Adipose tissue (tissue), 3 donors: ENCODE results near the gene RBBP7. TPM values are rescaled to one million over a fixed set of nuclear protein-coding genes. Genes with fewer than 3 reads are reported as not detected.

Experiments
- H3K27ac ChIP-seq: one replicate; pipeline ENCODE4 v1.5.1; 2013; ENCODE audit warnings: low read depth, low read length
- WGBS, 3 donors: extraction: QIAGEN DNeasy Blood & Tissue Kit; methylation state at CpG; one replicate each; pipeline ENCODE4 v1.1.7; 2013; 5-methylcytosine and 5-hydroxymethylcytosine counted together
- polyA plus RNA-seq, 3 donors: library from polyadenylated mRNA; stranded (reverse); fragments of 200-250 nt; gene quantifications; one replicate each; pipeline ENCODE4 v1.2.3, GENCODE V29; 2013
- donor health status: healthy with polysubstance abuse.
- donor health status: Bipolar disorder and iron deficiency.
- donor health status: healthy.

Gene RBBP7
- polyA plus RNA-seq, 3 donors: 46.0 to 63.5 (median 55.4) TPM

DNA sequence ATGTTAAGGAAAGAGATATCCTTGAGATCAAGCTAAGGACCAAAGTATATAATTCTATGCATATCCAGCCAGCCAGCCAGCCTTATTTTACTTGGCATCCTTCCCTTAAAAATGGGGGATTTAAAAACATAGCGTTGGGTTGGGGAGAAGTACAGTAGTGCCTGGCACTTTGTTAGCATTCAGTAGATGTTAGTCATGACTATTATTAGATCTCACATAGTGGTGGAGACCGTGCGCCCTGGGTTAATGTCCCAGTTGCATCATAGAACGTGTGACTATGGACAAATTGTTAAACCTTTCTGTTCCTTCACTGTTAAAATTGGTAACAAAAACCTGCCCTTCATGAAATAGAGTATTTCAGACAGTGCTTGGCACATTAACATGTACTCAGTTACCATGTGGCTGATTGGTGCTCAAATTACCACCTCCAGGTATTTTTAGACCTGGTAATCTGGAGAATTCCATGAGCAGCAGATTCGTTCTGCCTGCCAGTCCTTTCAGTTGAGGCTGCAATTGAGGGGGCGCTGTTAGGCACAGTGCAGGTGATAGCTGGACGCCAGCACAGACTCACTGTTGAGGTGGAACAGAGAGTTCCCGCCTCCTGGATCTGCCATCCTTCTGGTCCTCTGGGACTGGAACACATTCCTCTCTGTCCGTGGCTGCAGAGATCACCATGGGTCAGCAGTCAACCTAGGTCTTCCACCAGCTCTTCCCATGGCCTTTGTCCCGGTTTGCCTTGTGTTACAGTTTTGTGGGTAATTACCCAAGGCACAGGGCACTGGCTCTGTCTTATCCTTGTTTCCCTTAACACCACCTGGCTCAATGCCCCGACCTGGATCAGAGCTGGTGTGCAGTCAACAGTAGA is 31.7 kb downstream of the RBBP7 start:
- no peak overlapping the region for H3K27ac ChIP-seq

DNA sequence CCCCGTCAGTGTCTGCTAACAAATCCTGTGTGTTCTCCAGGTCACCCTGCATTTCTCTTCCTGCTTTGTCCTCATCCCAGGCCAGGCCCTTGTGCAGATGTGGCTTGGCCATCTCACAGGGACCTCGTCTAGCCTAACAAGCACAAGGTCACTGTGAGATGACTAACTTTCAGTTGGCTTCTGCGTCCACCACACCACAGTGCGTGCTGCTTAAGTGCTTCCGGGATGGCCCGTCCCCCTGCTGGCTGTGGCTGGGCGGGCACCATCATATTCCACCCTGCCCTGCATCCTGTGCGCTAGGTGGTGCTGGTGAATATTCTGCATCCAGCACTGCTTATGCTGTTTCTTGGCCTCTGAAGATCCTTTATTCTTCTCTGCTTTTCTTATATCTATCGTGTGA is 33.8 kb downstream of the RBBP7 start:
- 49 to 77% (median 72%) methylated on average over 8 to 9 of the region's 9 CpGs for WGBS, 3 donors
- no peak overlapping the region for H3K27ac ChIP-seq

More for the DNA sequence above, 31.7 kb downstream of the RBBP7 start:
- WGBS, 3 donors: 74 to 82% (median 75%) methylated on average over 11 of the region's 11 CpGs

DNA sequence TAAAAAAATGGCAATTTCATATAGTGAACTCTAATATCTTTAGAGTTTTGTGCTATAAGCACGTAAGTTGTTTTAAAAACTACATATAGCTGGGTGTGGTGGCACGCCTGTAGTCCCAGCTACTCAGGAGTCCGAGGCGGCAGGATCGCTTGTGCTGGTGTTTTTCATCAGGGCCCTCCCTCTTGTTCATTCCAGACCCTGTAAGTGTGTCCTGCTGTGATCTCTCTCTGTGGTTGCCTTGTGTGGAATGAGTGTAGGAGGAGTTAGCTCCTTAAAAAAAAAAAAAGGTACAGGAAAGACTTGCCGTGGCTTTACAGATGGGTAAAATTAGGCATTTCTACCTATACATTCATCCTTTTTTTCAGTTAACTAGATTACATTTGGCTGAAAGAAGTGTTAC is 35.4 kb downstream of the RBBP7 start:
- no peak overlapping the region for H3K27ac ChIP-seq
- WGBS, 3 donors: 90 to 96% (median 95%) methylated on average over 6 of the region's 6 CpGs

DNA sequence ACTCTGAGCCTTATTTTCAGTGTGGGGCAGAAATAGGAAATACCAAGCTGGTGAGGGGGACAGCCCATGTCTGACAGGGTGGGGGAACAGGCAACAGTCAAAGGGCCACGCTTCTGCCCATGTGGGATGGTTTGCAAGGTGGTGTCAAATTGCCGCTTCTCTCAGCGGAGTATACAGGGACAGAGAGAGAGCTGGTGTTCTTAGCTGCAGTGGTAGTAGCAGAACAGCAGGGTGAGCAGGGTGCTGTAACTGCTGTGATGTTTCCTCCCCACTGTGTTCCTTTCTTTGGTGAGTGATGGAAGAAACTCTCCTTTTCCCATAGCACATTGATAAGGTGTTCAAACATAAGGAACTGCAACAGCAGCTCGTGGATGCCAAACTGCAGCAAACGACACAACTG is 37.9 kb downstream of the RBBP7 start:
- no peak overlapping the region for H3K27ac ChIP-seq
- WGBS, 3 donors: 39 to 88% (median 87%) methylated on average over 5 of the region's 5 CpGs

DNA sequence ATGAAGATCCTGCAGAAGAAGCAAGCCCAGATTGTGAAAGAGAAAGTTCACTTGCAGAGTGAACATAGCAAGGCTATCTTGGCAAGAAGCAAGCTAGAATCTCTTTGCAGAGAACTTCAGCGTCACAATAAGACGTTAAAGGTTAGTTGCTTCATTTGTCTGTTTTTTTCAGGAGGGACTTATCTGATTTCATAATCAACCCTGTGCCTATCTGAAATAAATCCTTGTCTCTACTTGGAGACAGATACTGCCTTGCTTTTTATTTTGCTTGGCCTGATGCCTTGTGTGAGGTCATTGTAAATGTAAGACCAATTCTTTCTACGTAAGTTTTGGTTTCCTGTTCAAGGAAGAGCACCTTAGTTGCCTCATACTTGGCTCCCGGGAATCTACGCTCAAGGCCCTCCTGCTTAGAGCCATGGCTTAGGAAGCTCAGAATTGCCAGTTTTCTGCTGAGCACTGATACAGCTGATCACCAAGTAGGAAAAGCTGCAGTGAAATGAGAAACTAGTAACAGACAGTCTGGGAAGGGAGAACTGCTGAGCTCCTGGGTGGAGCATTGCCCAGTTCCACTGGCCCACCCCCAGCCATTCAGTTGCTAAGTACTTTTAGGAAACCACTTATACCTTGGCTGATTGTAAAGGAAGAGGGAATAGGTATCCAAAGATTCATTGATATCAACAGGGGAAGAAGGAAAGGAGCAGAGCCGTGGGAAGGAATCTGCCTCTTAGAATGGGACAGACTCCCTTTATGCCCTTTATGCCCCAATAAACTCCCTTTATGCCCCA is 41.8 kb downstream of the RBBP7 start:
- no peak overlapping the region for H3K27ac ChIP-seq
- 26 to 61% (median 59%) methylated on average over 6 of the region's 6 CpGs for WGBS, 3 donors

DNA sequence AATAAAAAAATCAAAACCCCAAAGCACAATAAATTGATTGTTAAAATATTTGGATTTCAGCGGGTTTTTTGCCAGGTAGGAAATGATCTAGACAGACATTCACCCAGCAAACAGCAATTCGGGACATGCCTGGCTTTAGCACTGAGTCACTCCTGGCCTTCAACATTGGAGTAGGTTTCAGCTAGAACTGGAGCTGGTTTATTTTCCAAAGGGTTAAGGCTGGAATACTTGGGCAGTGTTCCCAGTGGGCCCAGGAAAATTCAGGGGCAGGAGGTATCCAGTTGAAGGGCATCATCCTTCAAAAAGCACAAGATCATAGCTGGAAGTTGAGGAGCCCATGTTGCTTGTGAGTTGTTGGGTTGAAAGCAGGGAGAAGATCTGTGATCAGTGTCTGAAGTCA is 42.9 kb downstream of the RBBP7 start:
- no peak overlapping the region for H3K27ac ChIP-seq
- WGBS, 3 donors: 81 to 94% (median 89%) methylated on average over 2 of the region's 2 CpGs

DNA sequence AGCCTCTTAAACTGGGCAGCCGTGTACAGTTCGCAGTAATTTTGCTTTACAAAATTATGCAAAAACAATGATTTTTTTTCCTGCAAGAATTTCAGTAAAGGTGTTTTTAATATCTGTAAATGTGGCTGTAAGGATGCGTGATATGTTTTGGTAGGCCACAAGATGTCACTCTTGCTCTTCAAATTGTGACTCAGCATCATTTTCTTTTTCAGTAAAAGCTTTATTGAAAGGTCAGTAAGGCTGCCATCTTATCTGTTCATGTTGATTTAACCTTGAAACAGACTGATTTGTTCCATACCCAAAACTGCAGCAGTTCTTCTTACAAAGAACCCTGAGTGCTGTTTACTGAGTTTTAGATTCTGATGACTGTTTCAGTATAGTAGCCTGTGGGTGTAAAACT is 44.0 kb downstream of the RBBP7 start:
- no peak overlapping the region for H3K27ac ChIP-seq
- 45 to 76% (median 68%) methylated on average over 3 of the region's 3 CpGs for WGBS, 3 donors

DNA sequence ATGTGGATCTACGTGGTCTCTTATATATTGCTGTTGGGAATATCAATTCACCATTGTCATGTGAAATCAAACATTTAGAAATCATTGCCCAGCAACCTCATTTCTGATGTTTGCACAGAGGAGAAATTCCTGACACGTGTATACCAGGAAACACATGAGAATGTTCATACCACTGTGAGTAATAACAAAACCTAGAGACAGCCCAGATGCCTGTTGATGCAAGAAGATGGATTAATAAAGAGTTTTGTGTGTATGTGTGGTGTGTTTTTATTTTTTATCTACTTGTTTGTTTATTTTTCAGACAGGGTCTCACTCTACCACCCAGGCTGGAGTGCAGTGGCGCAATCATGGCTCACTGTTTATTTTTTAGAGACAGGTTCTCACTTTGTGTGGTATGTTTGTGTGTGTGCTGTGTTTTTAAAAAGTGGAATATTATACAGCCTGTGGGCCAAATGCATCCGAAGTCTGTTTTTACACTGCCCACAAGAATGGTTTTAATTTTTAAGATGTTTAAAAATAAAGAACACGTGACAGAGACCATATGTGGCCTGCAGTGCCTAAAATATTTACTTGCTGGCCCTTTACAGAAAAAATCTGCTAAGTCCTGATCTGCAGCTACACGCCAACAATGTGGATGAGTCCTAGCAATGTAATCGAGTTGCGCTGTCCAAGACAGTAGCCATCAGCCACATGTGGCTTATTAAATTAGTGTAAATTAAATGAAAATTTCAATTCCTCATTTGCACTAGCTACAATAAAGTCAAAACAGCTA is 44.7 kb downstream of the RBBP7 start:
- WGBS, 3 donors: 83 to 85% (median 84%) methylated on average over 8 of the region's 8 CpGs
- H3K27ac ChIP-seq: no peak overlapping the region

DNA sequence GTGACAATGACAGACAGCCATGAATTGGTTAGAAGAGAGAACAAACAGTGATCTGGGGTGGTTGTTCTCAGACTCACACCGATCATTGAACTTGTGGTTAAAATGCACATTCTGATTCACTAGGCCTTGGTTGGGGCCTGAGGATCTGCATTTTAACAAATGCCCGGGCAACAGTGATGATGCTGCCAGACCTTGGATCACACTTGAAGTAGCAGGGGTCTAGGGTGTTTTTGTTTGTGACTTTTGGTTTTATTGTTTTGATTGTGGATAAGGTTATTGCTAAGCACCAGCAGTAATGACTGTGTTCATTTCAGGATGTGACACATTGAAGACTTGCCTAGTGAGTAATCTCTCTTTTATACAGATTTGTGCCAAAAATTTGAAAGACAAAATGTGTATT is 47.4 kb downstream of the RBBP7 start:
- H3K27ac ChIP-seq: no peak overlapping the region
- 87 to 93% (median 91%) methylated on average over 2 of the region's 2 CpGs for whole genome bisulfite sequencing, 3 donors

DNA sequence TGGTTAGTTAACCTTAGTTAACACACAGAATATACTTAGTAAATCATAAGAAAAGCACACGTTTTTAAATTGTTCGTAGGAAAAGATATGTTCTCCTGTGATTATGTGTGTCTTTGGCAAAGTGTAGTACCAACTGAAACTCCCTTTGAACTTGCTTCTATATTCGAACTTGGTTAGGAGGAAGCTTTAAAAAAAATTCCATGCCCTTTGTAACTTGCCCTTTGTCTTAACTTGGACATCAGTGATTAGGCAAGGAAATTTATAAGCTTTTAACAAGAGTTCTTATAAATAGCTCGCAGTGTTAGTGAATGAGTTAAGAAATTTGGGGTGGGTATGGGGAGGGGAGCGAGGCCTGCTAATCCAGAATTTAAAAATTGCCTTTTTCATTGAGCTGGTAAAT is 50.5 kb downstream of the RBBP7 start:
- 58 to 72% (median 69%) methylated on average over 5 of the region's 5 CpGs for WGBS, 3 donors

DNA sequence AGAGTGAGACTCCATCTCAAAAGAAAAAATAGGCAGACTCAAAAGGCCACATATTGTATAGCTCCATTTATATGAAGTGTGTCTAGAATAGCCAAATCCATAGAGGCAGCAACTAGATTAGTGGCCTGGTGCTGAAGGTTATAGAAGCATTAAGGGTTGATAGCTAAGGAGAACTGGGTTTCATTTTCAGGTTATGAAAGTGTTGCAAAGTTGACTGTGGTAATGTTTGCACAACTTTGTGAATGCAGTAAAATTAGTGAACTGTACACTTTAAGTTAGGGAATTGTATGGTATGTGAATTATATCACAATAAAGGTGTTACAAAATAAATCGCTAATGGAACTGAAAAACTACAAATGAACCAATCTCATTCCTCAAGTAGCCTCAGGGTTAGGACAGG is 55.6 kb downstream of the RBBP7 start:
- whole genome bisulfite sequencing, 3 donors: 61 to 100% (median 86%) methylated on average over 1 of the region's 1 CpG

More for the DNA sequence above, 50.5 kb downstream of the RBBP7 start:
- H3K27ac ChIP-seq: no peak overlapping the region

DNA sequence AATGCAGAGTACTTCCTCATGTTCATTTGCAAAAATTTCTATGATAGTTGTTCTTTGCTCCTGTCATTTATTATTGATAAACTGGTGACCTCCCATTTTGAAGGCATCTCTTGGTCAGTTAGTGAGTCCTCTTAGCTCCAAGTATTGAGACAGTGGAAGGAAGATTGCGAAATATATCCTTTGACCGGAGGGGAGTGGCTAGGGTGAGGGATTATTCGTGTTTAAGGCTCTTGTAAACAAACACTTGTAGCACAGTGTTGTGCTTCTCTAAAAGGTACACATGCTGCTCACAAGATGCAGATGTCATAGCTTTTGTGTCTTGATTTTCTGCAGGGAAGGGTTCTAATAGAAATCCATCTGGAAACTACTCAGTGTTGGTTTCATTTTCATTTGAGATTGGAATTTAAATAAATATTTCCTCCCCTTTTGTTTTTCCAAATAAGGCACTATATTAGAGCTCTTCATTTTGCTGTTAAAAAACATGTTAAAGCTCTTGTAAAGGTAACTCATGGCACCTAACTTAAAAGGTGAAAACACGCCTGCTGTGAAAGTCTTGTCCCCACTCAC is 62.1 kb downstream of the RBBP7 start:
- H3K27ac ChIP-seq: no peak overlapping the region
- 18 to 43% (median 34%) methylated on average over 4 of the region's 4 CpGs for WGBS, 3 donors

More for the DNA sequence above, 55.6 kb downstream of the RBBP7 start:
- H3K27ac ChIP-seq: no peak overlapping the region

DNA sequence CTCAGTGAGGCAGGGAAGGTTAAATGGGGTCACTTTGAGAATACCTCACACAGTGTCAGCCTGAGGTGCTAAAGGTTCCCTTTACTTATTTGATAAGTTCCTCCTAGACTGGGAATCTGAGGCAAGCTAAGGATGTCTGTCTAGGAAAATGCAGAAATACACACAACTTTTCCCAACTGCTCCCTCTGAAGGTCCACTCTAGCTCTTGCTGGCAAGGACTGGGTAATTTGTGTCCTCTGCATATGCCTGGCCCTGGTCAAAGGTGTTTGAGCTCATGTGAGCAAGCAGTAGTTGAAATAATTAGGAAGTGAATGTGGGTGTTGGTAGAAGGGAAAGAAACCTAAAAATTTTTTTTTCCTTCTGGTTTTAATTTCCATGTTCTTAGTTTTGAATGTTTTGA is 62.6 kb downstream of the RBBP7 start:
- H3K27ac ChIP-seq: no peak overlapping the region

DNA sequence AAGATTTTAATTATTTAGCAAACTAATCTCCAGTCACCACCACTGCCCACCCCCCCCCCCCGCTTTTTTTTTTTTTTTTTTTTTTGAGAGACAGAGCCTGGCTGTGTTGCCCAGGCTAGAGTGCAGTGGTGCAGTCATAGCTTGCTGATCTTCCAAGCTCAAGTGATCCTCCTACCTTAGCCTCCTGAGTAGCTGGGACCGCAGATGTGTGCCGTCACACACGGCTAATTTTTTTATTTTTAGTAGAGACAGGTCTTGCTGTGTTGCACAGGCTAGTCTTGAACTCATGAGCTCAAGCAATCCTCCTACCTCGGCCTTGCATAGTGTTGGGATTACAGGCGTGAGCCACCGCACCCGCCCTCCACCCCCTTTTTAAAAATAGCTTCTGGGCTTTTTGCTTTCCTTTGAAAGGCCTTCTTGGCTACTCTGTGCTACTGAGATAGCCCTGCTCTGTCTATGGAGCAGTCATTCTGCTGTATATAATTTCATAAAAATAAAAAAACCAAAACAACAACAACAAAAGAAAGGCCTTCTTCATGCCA is 65.2 kb downstream of the RBBP7 start:
- no peak overlapping the region for H3K27ac ChIP-seq
- WGBS, 3 donors: 93 to 95% (median 94%) methylated on average over 7 to 8 of the region's 8 CpGs

DNA sequence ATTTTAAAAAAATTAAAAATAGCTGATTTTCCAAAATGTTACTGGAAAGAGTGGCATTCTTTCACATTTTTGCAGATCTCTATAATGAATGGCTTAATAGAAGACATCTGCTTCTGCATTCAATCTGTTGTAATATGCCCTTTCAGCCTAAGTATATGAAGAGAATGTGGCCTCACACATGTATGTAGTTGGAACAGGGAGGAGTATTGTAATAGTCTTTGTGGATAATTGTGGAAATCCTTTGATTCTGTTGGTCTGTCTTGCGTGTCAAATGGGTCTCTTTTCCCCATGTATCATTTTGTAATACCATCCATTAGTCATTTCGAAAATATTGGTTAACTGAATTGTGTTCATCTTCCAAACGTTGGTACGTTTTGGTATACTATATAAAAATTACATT is 72.3 kb downstream of the RBBP7 start:
- WGBS, 3 donors: 65 to 87% (median 74%) methylated on average over 4 of the region's 4 CpGs
- no peak overlapping the region for H3K27ac ChIP-seq

DNA sequence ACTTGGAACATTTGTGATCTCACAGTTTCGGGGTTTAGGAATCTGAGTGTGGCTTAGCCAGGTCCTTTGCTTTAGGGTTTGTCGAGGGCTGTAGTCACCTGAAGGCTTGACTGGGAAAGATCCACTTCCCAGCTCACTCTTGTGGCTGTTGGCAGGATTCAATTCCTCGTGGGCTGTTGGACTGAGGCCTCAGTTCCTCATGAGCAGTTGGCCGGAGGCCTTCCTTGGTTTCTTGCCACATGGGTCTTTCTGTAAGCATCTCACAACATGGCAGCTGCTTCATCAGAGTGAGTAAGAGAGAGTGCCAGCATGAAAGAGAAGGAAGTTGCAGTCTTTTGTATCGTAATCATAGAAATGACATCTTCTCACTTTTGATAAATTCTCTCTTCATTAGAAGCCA is 72.8 kb downstream of the RBBP7 start:
- no peak overlapping the region for H3K27ac ChIP-seq
- WGBS, 3 donors: 59 to 82% (median 76%) methylated on average over 5 of the region's 5 CpGs

DNA sequence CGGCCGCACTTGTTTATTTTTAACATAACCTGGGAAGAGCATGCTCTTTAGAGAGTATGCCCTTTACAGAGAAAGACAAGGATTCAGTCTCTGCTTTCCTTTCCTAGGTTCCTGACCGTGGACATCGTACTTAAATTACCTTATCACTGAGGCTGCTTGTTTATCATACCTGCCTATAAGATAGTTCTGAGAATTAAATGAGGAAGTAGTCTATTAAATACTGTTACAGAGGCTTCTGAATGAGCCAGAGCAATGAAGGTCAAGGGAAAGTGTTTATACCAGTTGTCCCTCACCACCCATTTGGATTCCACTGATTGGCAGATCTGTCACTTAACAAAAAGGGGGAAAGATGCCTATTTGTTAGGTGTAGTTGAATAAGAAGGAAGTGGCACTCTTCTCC is 73.9 kb downstream of the RBBP7 start:
- no peak overlapping the region for H3K27ac ChIP-seq
- 83 to 95% (median 93%) methylated on average over 4 of the region's 4 CpGs for WGBS, 3 donors
